Nephron (organoid): ENCODE data around the gene LTO1.

Experiments used
- H3K27ac Mint-ChIP-seq, 3 experiments: 2 replicates each; pipeline ENCODE4 v1.8.0; 2020; ENCODE audit warnings: mixed read lengths in 3 of 3, mild to moderate bottlenecking in 2 of 3, moderate library complexity in 1 of 3
- H3K27me3 Mint-ChIP-seq: 2 replicates; pipeline ENCODE4 v1.8.0; 2021; ENCODE audit warnings: low read depth, mild to moderate bottlenecking, moderate library complexity, mixed read lengths
- H3K36me3 Mint-ChIP-seq: 2 replicates; pipeline ENCODE4 v1.8.0; 2020; ENCODE audit warnings: low read depth, mixed read lengths
- H3K4me1 Mint-ChIP-seq: 2 replicates; pipeline ENCODE4 v1.8.0; 2020; ENCODE audit warnings: mixed read lengths
- H3K4me3 Mint-ChIP-seq, 3 experiments: 2 replicates each; pipeline ENCODE4 v1.8.0; 2020; ENCODE audit warnings: mild to moderate bottlenecking in 3 of 3, mixed read lengths in 3 of 3, moderate library complexity in 2 of 3
- H3K9me3 Mint-ChIP-seq: 2 replicates; pipeline ENCODE4 v1.8.0; 2020; ENCODE audit warnings: mixed read lengths
- TF ChIP-seq, protein P1 (sequence below), 3 experiments: fragments of 200-600 bp; sonication (generic); IDR thresholded peaks; one replicate each; pipeline ENCODE4 v1.5.0; 2021; ENCODE audit warnings: antibody characterized with exemption in 3 of 3; ENCODE audit not compliant: unreplicated experiment in 3 of 3

LTO1 gene

DNA sequence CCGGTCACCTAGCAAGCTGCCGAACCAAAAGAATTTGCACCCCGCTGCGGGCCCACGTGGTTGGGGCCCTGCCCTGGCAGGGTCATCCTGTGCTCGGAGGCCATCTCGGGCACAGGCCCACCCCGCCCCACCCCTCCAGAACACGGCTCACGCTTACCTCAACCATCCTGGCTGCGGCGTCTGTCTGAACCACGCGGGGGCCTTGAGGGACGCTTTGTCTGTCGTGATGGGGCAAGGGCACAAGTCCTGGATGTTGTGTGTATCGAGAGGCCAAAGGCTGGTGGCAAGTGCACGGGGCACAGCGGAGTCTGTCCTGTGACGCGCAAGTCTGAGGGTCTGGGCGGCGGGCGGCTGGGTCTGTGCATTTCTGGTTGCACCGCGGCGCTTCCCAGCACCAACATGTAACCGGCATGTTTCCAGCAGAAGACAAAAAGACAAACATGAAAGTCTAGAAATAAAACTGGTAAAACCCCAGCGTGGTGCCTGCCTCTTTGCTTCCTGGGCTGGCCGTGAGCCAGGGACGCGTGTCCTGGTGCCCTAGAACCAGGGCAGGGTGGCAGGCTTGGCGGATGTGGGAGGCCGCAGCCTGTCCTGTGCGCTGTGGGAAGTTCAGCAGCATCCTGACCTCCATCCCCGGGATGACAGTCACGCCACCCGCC is 21.0 kb downstream of the LTO1 start:
- Mint-ChIP-seq H3K27ac (no peak overlapping the region), H3K4me3 (no peak overlapping the region), H3K27me3 (peaks cover 4% of the 10 kb centered on the region), H3K9me3 (no peaks in the 10 kb centered on the region), H3K36me3 (peaks cover 21% of the 10 kb centered on the region), H3K4me1 (peaks cover 5% of the 10 kb centered on the region)
- TF ChIP-seq, protein P1, sequence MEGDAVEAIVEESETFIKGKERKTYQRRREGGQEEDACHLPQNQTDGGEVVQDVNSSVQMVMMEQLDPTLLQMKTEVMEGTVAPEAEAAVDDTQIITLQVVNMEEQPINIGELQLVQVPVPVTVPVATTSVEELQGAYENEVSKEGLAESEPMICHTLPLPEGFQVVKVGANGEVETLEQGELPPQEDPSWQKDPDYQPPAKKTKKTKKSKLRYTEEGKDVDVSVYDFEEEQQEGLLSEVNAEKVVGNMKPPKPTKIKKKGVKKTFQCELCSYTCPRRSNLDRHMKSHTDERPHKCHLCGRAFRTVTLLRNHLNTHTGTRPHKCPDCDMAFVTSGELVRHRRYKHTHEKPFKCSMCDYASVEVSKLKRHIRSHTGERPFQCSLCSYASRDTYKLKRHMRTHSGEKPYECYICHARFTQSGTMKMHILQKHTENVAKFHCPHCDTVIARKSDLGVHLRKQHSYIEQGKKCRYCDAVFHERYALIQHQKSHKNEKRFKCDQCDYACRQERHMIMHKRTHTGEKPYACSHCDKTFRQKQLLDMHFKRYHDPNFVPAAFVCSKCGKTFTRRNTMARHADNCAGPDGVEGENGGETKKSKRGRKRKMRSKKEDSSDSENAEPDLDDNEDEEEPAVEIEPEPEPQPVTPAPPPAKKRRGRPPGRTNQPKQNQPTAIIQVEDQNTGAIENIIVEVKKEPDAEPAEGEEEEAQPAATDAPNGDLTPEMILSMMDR (IDR thresholded peaks at IDR 0.05; ENCODE audit: unreplicated experiment in 3 of 3), result no peak

GRCh38 chr11:69653406-69653960 is 21.7 kb downstream of the LTO1 start:
- no peak overlapping the region for H3K4me3 Mint-ChIP-seq
- H3K4me1 Mint-ChIP-seq, result peaks cover 5% of the 10 kb centered on the region
- peaks cover 4% of the 10 kb centered on the region for H3K27me3 Mint-ChIP-seq
- H3K9me3 Mint-ChIP-seq, result no peaks in the 10 kb centered on the region
- no peak overlapping the region for H3K27ac Mint-ChIP-seq
- TF ChIP-seq, protein P1 (IDR thresholded peaks at IDR 0.05; ENCODE audit: unreplicated experiment in 3 of 3), result no peak
- peaks cover 23% of the 10 kb centered on the region for H3K36me3 Mint-ChIP-seq

GRCh38 chr11:69652999-69653398 is 22.2 kb downstream of the LTO1 start:
- no peaks in the 10 kb centered on the region for H3K9me3 Mint-ChIP-seq
- H3K27ac Mint-ChIP-seq, result no peak overlapping the region
- peaks cover 23% of the 10 kb centered on the region for H3K36me3 Mint-ChIP-seq
- H3K27me3 Mint-ChIP-seq, result peaks cover 4% of the 10 kb centered on the region
- TF ChIP-seq, protein P1 (IDR thresholded peaks at IDR 0.05; ENCODE audit: unreplicated experiment in 3 of 3), result no peak
- H3K4me1 Mint-ChIP-seq, result peaks cover 3% of the 10 kb centered on the region
- H3K4me3 Mint-ChIP-seq, result no peak overlapping the region

DNA sequence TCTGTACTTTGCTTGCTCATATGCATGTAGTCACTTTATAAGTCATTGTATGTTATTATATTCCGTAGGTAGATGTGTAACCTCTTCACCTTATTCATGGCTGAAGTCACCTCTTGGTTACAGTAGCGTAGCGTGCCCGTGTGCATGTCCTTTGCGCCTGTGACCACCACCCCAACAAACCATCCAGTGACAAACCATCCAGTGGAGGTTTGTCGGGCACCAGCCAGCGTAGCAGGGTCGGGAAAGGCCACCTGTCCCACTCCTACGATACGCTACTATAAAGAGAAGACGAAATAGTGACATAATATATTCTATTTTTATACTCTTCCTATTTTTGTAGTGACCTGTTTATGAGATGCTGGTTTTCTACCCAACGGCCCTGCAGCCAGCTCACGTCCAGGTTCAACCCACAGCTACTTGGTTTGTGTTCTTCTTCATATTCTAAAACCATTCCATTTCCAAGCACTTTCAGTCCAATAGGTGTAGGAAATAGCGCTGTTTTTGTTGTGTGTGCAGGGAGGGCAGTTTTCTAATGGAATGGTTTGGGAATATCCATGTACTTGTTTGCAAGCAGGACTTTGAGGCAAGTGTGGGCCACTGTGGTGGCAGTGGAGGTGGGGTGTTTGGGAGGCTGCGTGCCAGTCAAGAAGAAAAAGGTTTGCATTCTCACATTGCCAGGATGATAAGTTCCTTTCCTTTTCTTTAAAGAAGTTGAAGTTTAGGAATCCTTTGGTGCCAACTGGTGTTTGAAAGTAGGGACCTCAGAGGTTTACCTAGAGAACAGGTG is 23.1 kb downstream of the LTO1 start:
- H3K36me3 Mint-ChIP-seq, result peaks cover 25% of the 10 kb centered on the region
- TF ChIP-seq, protein P1 (IDR thresholded peaks at IDR 0.05; ENCODE audit: unreplicated experiment in 3 of 3), result no peak
- no peaks in the 10 kb centered on the region for H3K4me1 Mint-ChIP-seq
- H3K4me3 Mint-ChIP-seq, result no peak overlapping the region
- H3K27me3 Mint-ChIP-seq, result peaks cover 1% of the 10 kb centered on the region
- no peaks in the 10 kb centered on the region for H3K9me3 Mint-ChIP-seq
- no peak overlapping the region for H3K27ac Mint-ChIP-seq

GRCh38 chr11:69650832-69651344 is 24.3 kb downstream of the LTO1 start:
- TF ChIP-seq, protein P1 (IDR thresholded peaks at IDR 0.05; ENCODE audit: unreplicated experiment in 3 of 3), result no peak
- H3K27ac Mint-ChIP-seq, result no peak overlapping the region
- no peaks in the 10 kb centered on the region for H3K4me1 Mint-ChIP-seq
- no peaks in the 10 kb centered on the region for H3K9me3 Mint-ChIP-seq
- H3K27me3 Mint-ChIP-seq, result no peaks in the 10 kb centered on the region
- peaks cover 27% of the 10 kb centered on the region for H3K36me3 Mint-ChIP-seq
- no peak overlapping the region for H3K4me3 Mint-ChIP-seq
